Hematopoietic multipotent progenitor cell (in vitro differentiated cells): ENCODE results near the gene EGR2. TPM values are rescaled to one million over a fixed set of nuclear protein-coding genes. Genes with fewer than 3 reads are reported as not detected.

ENCODE experiments used
- DNase-seq, 3 donors: peaks; one replicate each; pipeline ENCODE4 v3.0.0-alpha.2; 2011 to 2015; ENCODE audit warnings: low read depth in 2 of 3, low spot score in 2 of 3
- total RNA-seq: library from RNA; depleted of rRNA; stranded (reverse); fragments of >200 nt; gene quantifications from one replicate; pipeline ENCODE4 v1.2.3, GENCODE V29; 2012

The EGR2 gene
- total RNA-seq, 1 donor: 1.1 TPM

- DNase-seq: no peak
These were observed 3.2 kb upstream of the EGR2 start for GRCh38 chr10:62819141-62819920.

DNA sequence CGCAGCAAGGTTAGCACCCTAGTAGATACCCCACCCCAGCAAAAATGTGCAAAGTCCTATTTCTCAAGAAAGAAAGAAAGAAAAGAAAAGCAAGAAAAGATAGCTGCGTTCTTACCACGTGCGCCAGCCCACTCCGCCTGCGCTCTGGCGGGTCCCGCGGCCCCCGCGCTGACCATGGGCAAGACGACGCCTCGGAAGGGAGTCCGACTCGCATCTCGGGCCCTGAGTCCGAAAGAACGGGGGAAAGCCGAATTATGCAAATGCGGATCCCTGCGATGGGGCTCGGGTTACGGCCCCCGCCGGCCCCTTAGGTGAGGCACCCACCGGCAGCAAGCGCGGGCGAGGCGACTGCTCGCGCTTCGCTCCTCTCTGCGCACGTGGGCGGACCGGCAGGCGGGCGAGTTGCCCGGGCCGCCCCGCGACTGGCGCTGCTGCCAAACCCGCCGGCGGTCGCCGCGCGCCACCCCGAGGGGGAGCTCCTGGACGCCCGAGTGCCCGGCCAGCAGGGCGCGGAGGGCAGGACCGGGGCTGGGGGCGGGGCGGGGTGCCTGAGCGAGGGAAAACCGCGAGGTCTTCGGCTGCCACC is 2.4 kb upstream of the EGR2 start:
- peak in 2 of 3 donors; percentile 48 to 56 for DNase-seq

DNA sequence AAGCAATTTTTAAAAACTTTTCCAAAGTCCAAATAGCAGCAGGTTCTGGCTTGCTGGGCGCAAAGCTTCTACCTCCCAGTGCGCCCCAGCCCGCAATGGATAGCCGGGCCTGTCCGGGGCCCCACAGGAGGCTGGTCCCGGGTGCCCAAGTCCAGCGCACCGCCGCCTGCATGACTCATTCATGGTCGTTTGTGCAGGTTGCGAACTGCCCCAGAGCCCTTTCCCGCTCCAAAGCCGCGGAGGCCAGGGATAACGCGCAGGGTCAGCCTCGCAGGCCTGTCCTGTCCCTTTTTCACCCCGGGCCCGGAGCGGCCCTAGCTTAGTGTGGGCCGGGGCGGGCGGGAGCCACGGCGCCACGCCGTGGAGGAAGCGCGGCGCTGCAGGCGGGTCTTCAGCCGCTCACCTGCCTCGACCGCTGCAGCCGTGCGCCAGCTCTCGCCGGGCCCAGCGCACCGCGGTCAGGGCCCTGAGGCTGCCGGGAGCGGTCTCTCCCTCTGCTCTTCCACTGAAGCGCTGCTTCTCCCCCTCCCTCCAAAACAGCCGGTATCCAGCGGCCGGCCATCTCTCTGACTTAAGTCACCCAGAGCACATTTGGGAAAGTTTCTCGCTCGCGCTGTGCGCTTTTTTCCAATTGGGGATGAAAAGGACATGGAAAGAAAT is 1.7 kb upstream of the EGR2 start:
- DNase-seq: peak; percentile 59 to 73 (median 67)

- DNase-seq: peak in 1 of 3 donors; percentile 38
These were observed 1.1 kb upstream of the EGR2 start for GRCh38 chr10:62817121-62817765.

DNA sequence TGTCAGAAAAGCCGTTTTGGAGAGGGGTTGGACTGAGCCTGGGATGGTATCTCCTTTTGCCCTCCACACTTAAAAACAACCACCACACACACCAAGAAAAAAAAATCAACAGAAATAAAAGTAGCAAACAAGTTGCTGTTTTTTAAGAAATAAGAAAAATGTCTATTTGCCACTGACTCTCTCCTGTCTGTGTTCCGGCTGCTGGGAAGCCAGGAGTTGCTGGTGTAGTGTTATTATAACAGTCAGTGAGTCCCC is 163 bp downstream of the EGR2 start:
- DNase-seq: no peak

DNA sequence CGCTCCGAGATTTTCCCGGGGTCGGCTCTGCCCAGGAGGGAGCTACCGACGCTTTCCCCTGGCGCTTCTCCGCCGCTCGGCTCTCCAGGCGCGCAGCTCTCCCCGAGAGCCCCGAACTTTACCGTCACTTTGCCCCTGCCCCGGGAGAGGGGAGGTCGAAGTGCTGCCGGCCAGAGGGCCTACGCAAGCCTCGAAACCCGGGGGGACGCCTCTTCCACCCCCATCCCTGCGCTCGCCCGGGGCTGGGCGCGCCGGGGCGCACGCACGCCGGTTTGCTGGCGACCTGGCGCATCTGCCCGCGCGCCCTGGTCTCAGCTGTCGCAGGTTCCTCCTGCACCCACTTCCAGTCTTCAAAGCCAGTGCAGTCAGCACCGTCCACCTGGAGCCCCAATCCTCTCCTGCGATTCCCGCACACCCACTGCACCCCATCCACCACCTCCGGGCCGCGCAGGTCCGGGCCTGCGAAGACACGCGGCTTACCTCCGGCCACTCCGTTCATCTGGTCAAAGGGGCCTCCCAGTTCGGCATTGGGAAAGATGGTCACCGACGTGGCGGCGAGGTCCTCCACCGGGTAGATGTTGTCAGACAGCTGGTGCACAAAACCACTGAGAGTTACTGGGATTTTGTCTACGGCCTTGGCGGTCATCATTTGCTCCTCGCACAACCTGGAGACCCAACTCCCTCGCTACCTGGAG is 638 bp downstream of the EGR2 start:
- DNase-seq: peak in 1 of 3 donors; percentile 16

GRCh38 chr10:62814756-62815380 is 1.3 kb downstream of the EGR2 start:
- DNase-seq: no peak

DNA sequence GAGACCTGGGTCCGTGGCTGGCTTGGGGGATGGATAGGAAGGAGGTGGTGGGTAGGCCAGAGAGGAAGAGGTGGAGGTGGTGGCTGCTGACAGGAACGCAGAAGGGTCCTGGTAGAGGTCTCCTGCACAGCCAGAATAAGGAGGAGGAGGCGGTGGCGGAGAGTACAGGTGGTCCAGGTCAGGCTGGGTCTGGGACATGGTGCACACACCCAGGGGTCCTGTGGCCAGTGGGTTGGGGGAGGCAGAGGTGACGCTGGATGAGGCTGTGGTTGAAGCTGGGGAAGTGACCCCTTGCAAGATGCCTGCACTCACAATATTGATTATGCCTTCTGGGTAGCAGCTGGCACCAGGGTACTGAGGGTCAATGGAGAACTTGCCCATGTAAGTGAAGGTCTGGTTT is 2.2 kb downstream of the EGR2 start:
- DNase-seq: no peak

GRCh38 chr10:62813453-62813852 is 2.7 kb downstream of the EGR2 start:
- DNase-seq: no peak

DNA sequence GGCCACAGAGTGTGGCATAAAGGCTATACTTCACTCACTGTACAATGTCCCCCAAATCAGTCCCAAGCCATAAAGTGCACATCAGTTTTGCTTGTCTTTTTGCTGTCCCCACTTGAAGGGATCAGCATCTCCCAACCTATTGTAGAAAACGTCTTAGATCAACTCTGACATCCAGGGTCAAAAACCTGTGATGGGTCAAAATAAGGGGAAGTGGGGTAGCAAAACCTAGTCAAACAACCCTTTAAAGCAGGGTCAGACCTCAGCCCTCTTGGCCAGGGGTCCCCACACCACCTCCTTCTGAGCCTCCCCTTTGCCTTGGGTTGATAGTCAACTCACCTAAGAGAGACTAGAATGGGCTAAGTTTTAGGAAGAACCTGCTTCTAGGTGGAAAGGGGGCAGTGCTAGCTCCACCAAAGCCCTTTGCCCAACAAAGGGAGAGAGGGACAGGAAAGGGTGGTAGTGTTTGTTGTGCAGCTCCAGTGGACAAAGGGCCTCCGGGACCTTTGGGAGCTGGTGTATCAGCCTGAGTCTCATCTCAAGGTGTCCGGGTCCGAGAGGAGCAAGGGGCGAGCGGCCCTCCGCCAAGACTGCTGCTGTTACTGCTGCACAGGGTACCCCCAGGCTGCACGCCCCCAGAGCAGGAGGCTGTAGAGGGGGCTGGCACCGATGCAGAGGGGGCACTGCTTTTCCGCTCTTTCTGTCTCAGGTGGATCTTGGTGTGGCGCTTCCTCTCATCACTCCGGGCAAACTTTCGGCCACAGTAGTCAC is 3.3 kb downstream of the EGR2 start:
- DNase-seq: no peak

GRCh38 chr10:62811159-62811875 is 4.8 kb downstream of the EGR2 start:
- no peak for DNase-seq

DNA sequence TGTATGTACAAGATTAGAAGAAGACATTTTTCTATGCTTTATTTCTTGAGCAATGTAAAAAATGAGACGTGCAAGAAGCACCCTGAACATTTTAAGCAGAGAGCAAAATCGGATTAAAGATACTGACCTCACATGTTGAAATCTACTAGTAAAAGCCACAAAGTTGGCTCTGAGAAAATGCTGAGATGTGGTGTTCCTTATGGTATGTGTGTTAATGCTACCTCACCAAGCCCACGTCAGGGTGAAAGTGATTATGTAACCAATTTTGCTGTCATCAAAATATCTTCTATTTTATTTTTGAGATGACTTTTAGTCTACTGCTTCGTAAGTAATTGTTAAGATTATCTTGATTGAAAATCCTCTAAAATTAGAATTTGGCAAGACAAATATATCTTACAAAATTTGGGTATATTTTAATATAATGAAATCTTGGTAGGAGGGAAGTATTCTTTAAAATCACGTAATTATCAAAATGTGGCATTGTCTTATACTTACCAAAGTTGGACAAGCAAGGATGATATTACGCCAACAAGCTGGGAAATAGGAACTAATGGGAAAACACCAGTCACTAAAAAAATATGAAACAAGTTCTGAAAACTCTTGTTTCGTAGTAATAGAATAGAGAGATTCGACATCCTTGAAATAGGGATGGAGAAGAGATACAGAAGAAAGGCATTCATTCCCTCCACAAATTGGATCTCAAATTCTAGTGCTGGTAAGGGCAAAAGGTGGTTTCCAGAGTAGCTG is 5.8 kb downstream of the EGR2 start:
- no peak for DNase-seq

- DNase-seq: no peak
These were observed 9.9 kb downstream of the EGR2 start for GRCh38 chr10:62806251-62806650.

GRCh38 chr10:62805231-62806099 is 10.7 kb downstream of the EGR2 start:
- DNase-seq: no peak

DNA sequence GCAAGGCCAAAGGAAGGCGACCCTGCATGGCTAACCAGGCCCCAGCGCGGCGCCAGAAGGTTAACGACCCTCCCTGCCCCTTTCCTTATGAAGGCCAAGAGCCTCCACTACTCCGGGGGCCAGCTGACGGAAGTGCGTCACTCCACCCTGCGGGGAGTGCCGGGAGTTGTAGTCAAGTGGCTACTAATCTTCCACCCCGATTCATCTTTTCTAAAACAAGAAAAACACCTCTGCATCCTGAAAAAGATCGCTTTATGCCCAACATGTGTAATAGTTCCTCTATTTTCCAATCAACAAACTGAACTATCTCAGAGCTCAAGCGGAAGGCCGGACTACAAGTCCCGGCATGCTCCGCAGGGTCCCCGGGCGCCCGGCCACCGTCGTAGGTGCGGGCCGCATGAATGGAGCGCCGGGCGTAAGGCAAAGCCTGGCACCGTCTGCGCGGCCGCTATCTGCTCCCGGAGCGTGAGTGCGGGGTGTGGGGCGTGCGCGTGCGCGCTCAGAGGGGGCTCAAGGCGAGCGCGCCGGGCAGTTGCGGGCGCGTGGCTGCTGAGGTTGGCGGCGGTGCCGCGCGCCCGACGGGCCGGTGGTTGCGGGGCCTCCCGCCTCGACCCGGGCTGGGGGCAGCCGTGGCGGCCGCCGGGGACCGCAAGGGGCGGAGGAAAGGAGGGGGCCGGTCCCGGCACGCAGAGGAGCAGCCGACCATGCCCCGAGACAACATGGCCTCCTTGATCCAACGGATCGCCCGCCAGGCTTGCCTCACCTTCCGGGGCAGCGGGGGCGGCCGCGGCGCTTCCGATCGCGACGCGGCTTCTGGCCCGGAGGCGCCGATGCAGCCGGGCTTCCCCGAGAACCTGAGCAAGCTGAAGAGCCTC is 11.6 kb downstream of the EGR2 start, which contains the start of gene ADO:
Gene ADO (plus strand): TSS at position 365 of the 875 bp plus-strand sequence. CDS start 340 bp downstream, at position 705.
- DNase-seq: peak; percentile 68 to 90 (median 84)

GRCh38 chr10:62803724-62804355 is 12.3 kb downstream of the EGR2 start:
- no peak for DNase-seq
